Right ventricle myocardium inferior (tissue), 1 donor: ENCODE results near the gene GPR132. TPM values are rescaled to one million over a fixed set of nuclear protein-coding genes. Genes with fewer than 3 reads are reported as not detected.

Experiments
- ATAC-seq: fragments of 200-7000 bp; cut with Tn5 transposase; one replicate; pipeline ENCODE4 v1.9.1; 2020; ENCODE audit warnings: mild to moderate bottlenecking, moderate library complexity
- DNase-seq: peaks from one replicate; pipeline ENCODE4 v3.0.0; 2021; ENCODE audit errors: missing footprints
- intact Hi-C: fragments of 100-400 bp; cut with DNase I; formaldehyde crosslinking; loops from one replicate; pipeline ENCODE4 v1.11.0; 2022
- total RNA-seq: library from RNA; stranded (reverse); fragmentation: NEBNext Ultra II Directional; extraction: Animal tissue kit (Norgen Biotek cat#: 25700); gene quantifications from one replicate; pipeline ENCODE4 v1.2.1, GENCODE V29; 2021
- donor health status: DM: no; HTN: yes; CAD: no; lungs with severe emphysema.

GPR132 gene
- total RNA-seq, 1 donor from 2014 or later, result 0.89 TPM

GRCh38 chr14:105080161-105080560 is 14.9 kb upstream of the GPR132 start:
- intact Hi-C loops, result no loop called here
- no peak for ATAC-seq
- DNase-seq, result no peak

- ATAC-seq (no peak), DNase-seq (no peak)
- intact Hi-C loops, result no loop called here
Observed at GRCh38 chr14:105078294-105078693, 13.1 kb upstream of the GPR132 start.

DNA sequence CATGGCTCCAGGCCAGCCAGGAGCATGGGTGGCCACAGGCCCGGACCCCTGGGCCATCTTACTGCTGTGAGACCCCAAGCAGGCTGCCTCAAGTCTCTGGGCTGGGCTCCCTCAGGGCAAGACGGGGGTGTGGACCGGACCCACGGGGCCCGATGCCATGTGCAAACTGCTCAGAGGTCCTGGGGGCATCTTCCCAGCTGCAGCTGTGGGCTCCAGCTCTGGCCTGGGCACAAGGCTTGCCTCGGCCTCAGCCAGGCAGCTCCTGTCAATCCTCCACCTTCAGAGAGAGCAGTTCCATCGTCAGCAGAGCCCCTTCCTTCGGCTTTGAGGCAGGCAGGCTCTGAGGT is 12.4 kb upstream of the GPR132 start:
- no peak for DNase-seq
- intact Hi-C loops, result no loop called here
- ATAC-seq, result no peak

- ATAC-seq (no peak), DNase-seq (no peak)
- intact Hi-C loops, result no loop called here
Observed at GRCh38 chr14:105076805-105077648, 11.8 kb upstream of the GPR132 start.

- intact Hi-C loops, result no loop called here
- no peak for DNase-seq
- no peak for ATAC-seq
Observed at GRCh38 chr14:105076296-105076804, 11.1 kb upstream of the GPR132 start.

DNA sequence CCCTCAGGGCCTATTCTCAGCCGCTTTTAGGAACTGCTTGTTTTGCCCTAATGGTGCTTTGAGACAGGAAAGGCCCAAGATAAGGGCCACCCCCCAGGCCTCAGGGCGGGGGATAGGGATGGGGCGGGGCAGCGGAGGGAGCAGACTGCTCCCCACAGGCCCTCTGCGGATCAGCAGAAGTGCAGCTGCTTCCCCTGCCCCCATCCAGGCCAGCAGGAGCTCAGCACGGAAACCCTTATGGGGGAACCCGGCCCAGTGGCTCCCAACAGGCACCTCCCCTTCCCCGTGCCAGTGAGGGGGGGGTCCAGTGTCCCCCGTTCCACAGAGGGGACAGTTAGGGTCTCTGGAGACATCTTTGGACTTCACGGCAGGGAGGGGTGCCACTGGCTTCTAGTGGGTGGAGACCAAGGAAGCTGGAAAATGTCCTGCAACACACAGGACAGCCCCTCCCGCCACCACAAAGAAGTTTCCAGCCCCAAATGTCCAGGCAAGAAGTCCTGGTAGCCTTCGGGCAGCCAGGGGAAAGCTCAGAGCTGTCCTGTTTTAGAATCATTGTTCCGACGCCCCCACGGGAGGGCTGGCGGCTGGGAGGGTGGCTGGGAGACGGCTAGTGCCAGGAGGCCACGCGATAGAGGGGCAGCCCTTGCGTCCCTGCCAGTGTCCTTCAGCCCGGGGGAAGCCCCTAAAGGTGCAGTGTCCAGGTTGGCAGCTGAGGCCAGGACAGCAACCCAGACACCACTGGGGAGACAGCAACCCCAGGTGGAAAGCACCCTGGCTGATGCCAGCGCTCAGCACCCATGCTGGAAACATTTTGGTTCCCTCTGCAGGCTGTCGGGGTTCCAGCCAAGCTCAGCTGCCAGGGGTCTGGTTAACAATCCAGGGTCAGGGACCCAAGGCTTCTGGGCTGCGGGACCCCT is 10.4 kb upstream of the GPR132 start:
- ATAC-seq (peak; percentile 85), DNase-seq (peak; percentile 86)
- intact Hi-C loops, result no loop called here

DNA sequence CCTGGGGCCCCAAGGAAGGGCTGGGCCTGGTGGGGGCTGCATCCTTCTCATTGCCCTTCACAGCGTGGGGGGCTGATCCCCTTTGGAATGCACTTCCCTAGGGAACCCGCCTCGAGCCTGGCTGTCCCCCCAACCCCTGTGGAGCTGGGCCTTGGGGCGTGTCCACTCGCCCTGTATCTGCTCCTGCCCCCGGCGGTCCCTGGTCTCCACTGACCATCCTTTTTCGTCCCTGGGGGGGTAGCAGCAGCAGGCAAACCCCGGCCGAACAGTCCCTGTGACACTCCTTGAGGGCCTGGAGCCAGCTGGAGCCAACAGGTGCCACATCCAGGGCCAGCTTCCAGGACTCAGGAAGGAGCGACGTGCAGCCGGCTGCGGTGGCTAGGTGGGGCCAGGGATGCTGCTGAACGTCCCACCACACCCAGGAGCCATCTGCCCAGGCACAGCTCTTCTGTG is 9.4 kb upstream of the GPR132 start:
- DNase-seq, result no peak
- ATAC-seq, result no peak
- intact Hi-C loops, result no loop called here

GRCh38 chr14:105073720-105074600 is 8.7 kb upstream of the GPR132 start:
- DNase-seq (no peak), ATAC-seq (no peak)
- intact Hi-C loops, result no loop called here

DNA sequence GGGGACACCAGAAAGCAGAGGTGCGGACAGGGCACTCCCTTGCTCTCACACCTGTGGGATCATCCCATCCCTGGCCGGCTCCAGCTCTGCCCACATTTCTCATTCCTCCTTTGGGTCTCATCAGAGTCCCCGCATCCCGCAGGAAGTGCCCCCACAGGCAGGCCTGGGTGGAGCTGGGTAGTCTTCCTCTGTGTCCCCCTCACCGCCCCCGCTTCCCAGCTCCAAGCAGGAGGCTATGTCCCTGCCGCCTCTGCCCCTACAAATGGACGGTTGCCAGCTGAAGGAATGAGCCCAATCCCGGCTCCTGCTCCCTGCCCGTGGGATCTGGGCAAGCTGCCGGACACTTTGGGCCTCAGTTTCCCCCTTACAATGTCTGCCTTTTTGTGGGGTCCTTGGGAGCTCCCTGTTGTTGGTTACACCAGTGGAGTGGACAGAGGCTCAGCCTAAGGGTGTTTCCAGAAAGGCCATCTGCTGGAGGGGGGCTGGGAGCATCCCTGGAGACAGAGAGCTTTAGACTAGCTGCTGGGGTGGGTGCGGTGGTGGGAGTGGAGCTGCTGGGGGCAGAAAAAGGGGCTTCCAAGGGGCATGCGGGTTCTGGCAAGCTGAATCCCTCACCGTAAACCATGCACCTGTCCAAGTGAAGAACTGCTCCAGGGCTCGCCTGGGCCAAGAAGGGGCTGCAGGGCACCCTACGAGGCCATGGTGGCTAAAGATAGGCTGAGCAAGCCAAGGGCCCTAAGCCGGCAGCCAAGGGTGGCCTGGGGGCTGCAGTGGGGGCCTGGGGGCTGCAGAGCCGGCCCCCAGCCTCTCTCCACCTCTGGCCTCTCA is 7.9 kb upstream of the GPR132 start:
- no peak for DNase-seq
- intact Hi-C loops, result no loop called here
- ATAC-seq, result no peak

DNA sequence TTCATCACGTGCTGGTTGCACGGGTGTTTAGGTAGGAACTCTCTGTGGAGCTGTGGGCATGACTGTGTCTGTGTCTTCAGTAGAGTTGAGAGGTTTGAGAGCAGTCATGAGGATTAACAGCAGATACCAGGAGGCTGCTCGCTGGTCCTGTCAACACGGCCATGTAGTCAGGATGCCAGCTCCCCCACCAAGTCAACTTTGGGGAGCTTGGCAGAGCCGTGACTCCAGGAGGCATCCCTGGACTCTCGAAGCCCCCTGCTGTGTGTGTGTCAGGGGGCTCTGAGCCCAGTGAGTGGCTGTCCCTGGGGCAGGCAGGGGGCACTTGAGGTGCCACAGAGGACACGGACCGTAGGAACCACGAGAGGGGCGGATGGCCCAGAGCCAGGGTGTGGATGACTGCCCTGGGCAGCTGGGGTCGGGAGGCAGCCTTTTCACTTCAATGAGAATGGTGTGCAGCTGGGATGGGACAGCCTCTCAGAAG is 7.2 kb upstream of the GPR132 start:
- intact Hi-C loops, result no loop called here
- no peak for DNase-seq
- no peak for ATAC-seq

- ATAC-seq (no peak), DNase-seq (no peak)
- intact Hi-C loops, result no loop called here
Observed at GRCh38 chr14:105071942-105072341, 6.7 kb upstream of the GPR132 start.

DNA sequence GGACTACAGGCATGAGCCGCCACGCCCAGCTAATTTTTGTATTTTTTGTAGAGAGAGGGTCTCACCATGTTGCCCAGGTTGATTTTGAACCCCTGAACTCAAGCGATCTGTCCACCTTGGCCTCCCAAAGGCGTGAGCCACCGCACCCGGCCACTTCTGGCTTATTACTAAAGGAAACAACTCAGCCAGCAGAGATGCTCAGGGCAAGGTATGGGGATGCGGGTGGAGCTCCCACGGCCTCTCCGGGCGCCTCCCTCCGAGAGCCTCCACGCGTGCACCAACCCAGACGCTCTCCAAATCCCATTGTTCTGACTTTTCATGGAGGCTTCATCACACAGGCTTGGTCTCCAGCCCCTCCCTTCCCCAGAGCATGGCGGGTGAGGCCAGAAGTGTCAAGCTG is 6.1 kb upstream of the GPR132 start:
- ATAC-seq (no peak), DNase-seq (no peak)
- intact Hi-C loops, result no loop called here

- ATAC-seq (no peak), DNase-seq (no peak)
- intact Hi-C loops, result no loop called here
Observed at GRCh38 chr14:105070760-105071137, 5.5 kb upstream of the GPR132 start.

DNA sequence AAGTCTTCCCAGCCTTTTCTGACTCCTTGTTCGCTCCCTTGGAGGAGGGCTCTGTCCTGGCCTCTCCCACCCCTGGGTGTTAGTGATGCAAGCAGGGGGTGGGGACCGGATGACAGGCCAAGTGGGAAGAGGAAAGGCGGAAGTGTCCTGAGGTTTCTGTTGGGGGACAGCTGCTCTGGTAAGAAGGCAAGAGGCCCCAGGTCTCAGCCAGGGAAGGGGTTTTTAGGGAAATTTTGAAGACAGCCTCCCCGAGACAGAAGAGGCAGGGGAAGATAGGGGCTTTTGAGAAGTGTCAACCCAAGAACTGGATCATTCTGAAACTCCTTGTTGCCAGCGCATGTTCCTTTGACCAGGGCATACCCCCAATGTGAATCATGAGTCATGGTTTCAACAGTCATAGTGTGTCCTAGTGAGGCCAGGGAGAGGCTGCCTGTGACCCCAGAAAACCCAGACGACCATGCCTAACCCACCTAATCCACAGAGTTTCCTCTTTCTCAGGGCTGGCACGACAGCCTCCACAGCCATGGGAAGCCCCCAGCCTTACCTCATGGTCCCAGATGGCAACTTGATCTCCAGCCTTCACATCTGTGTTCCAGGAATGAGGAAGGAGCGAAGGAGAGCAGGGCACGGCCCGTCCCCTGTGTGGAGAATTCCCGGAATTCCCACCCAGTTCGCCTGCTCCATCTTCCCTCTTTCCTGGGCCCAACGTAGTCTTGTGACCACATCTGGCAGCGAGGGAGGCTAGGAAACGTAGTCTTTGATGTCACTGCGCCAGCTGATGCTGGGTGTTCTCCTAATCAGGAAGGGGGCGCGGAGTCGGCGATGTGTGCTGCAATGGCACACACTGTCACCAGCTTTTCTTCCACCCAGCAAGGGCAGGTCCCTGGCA is 4.9 kb upstream of the GPR132 start:
- DNase-seq, result peak; percentile 74
- peak; percentile 53 for ATAC-seq
- intact Hi-C loops, result no loop called here

DNA sequence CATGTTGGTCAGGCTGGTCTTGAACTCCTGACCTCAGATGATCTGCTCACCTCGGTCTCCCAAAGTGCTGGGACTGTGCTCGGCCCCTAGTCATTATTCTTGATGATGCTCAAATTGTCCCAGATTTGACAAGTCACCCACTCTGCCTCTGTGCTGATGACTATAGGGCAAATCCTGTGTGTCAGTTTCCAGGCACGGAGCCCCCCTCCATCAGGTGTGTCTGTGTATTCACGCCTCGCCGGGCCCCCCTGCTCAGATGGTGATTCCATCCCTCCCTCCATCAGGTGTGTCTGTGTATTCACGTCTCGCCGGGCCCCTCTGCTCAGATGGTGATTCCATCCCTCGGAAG is 4.3 kb upstream of the GPR132 start:
- ATAC-seq (no peak), DNase-seq (no peak)
- intact Hi-C loops, result no loop called here

- intact Hi-C loops, result no loop called here
- no peak for DNase-seq
Observed at GRCh38 chr14:105068818-105069217, 3.6 kb upstream of the GPR132 start.

DNA sequence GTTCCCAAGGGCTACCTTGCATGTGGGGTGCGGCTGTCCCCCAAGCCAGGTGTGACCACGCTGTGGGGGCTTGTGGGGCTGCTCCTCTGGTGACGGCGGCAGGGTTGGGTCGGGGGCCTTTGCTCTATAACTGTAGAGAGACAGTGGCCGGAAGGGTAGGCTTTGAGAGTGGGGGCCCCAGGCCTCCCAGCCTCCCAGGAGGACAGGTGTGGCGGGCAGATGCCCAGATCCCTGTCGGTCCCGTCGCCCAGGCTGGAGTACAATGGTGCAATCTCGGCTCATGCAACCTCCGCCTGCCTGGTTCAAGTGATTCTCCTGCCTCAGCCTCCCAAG is 2.7 kb upstream of the GPR132 start:
- ATAC-seq (no peak), DNase-seq (no peak)
- intact Hi-C loops, result no loop called here

More at GRCh38 chr14:105068818-105069217, 3.6 kb upstream of the GPR132 start:
- ATAC-seq, result no peak
